HCT116 (cell line): ENCODE results near the gene COPS3. TPM values are rescaled to one million over a fixed set of nuclear protein-coding genes. Genes with fewer than 3 reads are reported as not detected.

Source experiments
- ATAC-seq: fragments of 200-7000 bp; cut with Tn5 transposase; 2 replicates; pipeline ENCODE4 v1.9.1; 2020; ENCODE audit warnings: mild to moderate bottlenecking, moderate library complexity
- BruUV-seq: library from RNA; stranded (reverse); fragments of 400-500 nt; replicated peaks from 2 replicates; lab custom pipeline; 2021; lab: Mats Ljungman, UMichigan
- CTCF ChIA-PET: fragments of 300-600 bp; sonication (Branson Sonifier 250); formaldehyde crosslinking; loops from one replicate; lab custom pipeline; 2021; ENCODE audit warnings: antibody characterized with exemption; lab: Charles Lee
- POLR2A ChIA-PET: fragments of 300-600, 350-600 bp; sonication (Branson Sonifier 250); formaldehyde crosslinking; loops from one replicate; lab custom pipeline; 2021; ENCODE audit warnings: antibody characterized with exemption; lab: Charles Lee
- RAD21 ChIA-PET, 2 experiments: fragments of 300-600 bp; sonication (Branson Sonifier 250); formaldehyde crosslinking; loops; one replicate each; lab custom pipeline; 2023; ENCODE audit warnings: low total read pairs in 2 of 2; ENCODE audit not compliant: uncharacterized antibody in 2 of 2, unreplicated experiment in 2 of 2, low non-redundant PET in 1 of 2; lab: Charles Lee
- DNase-seq: peaks from one replicate; pipeline ENCODE4 v3.0.0-alpha.2; 2010; ENCODE audit warnings: low read depth, low spot score
- H2AFZ ChIP-seq: fragments of 200-600 bp; shearing (Covaris generic), sonication (generic); 2 replicates; pipeline ENCODE4 v1.6.1; 2017; ENCODE audit warnings: low read depth, mixed run types, mixed read lengths, antibody characterized with exemption, low read length; ENCODE audit not compliant: poor library complexity, severe bottlenecking
- H3K27ac ChIP-seq: 2 replicates; pipeline ENCODE4 v1.5.1; 2012; ENCODE audit warnings: low read depth, low read length
- H3K27me3 ChIP-seq: fragments of 200-600 bp; sonication (generic); 2 replicates; pipeline ENCODE4 v1.6.1; 2016; ENCODE audit warnings: mixed run types, low read length, mixed read lengths; ENCODE audit not compliant: insufficient read depth
- H3K36me3 ChIP-seq, 2 experiments: fragments of 200-500 bp in 1 of 2; fragments of 200-600 bp in 1 of 2; sonication (Bioruptor generic) in 1 of 2; sonication (generic) in 1 of 2; 2 replicates each; pipeline versions ENCODE4 v1.5.1 to v1.6.1; 2014 to 2016; ENCODE audit warnings: low read length in 2 of 2, inconsistent platforms in 1 of 2, mixed read lengths in 1 of 2, mixed run types in 1 of 2; ENCODE audit not compliant: insufficient read depth in 2 of 2, control insufficient read depth in 1 of 2
- H3K4me1 ChIP-seq, 2 experiments: fragments of 200-600 bp in 1 of 2; sonication (generic) in 1 of 2; 2 replicates each; pipeline versions ENCODE4 v1.5.1 to v1.6.1; 2012 to 2017; ENCODE audit warnings: low read length in 2 of 2, inconsistent platforms in 1 of 2, mild to moderate bottlenecking in 1 of 2, mixed read lengths in 1 of 2, mixed run types in 1 of 2, moderate library complexity in 1 of 2; ENCODE audit not compliant: insufficient read depth in 2 of 2, control insufficient read depth in 1 of 2
- H3K4me2 ChIP-seq: fragments of 200-600 bp; sonication (generic); 2 replicates; pipeline ENCODE4 v1.6.1; 2017; ENCODE audit warnings: mixed run types, low read length, mixed read lengths
- H3K4me3 ChIP-seq, 2 experiments: fragments of 200-600 bp in 1 of 2; sonication (generic) in 1 of 2; replicated peaks in 1 of 2; 2 replicates each; pipeline ENCODE4 v1.5.1; 2011 to 2016; ENCODE audit warnings: low read length in 2 of 2, control low read depth in 1 of 2, low read depth in 1 of 2, mild to moderate bottlenecking in 1 of 2, mixed read lengths in 1 of 2, mixed run types in 1 of 2
- H3K79me2 ChIP-seq: fragments of 200-600 bp; sonication (generic); 2 replicates; pipeline ENCODE4 v1.6.1; 2017; ENCODE audit warnings: mild to moderate bottlenecking, mixed run types, low read length, moderate library complexity, mixed read lengths; ENCODE audit not compliant: insufficient read depth
- H3K9ac ChIP-seq: fragments of 200-600 bp; sonication (generic); 2 replicates; pipeline ENCODE4 v1.6.1; 2016; ENCODE audit warnings: low read length, mixed read lengths
- H3K9me2 ChIP-seq: fragments of 200-600 bp; sonication (generic), shearing (Covaris generic); 2 replicates; pipeline ENCODE4 v1.6.1; 2017; ENCODE audit warnings: mixed run types, mild to moderate bottlenecking, moderate library complexity; ENCODE audit not compliant: insufficient read depth
- H3K9me3 ChIP-seq, 2 experiments: fragments of 200-500 bp in 1 of 2; fragments of 200-600 bp in 1 of 2; sonication (Bioruptor generic) in 1 of 2; sonication (generic) in 1 of 2; 2 replicates each; pipeline ENCODE4 v1.6.1; 2014 to 2017; ENCODE audit warnings: low read length in 2 of 2, mixed read lengths in 2 of 2, inconsistent platforms in 1 of 2, low read depth in 1 of 2, mild to moderate bottlenecking in 1 of 2, mixed run types in 1 of 2, moderate library complexity in 1 of 2; ENCODE audit not compliant: control insufficient read depth in 1 of 2, insufficient read depth in 1 of 2
- H4K20me1 ChIP-seq: fragments of 200-600 bp; sonication (generic), shearing (Covaris generic); 2 replicates; pipeline ENCODE4 v1.6.1; 2017; ENCODE audit warnings: mixed run types, mild to moderate bottlenecking, moderate library complexity; ENCODE audit not compliant: insufficient read depth
- CBX3 ChIP-seq: IDR thresholded peaks from 2 replicates; pipeline ENCODE4 v1.6.1; 2012; ENCODE audit warnings: low read depth
- EGR1 ChIP-seq: IDR thresholded peaks from 2 replicates; pipeline ENCODE4 v1.6.1; 2012; ENCODE audit warnings: low read depth
- ELF1 ChIP-seq: IDR thresholded peaks from 2 replicates; pipeline ENCODE4 v1.6.1; 2012; ENCODE audit warnings: low read depth, borderline replicate concordance
- EZH2 ChIP-seq: fragments of 200-600 bp; sonication (generic); IDR thresholded peaks from 2 replicates; pipeline ENCODE4 v1.6.1; 2017; ENCODE audit warnings: antibody characterized with exemption, mixed run types
- FOSL1 ChIP-seq: IDR thresholded peaks from 2 replicates; pipeline ENCODE4 v1.6.1; 2012; ENCODE audit warnings: low read depth
- MAX ChIP-seq: IDR thresholded peaks from 2 replicates; pipeline ENCODE4 v1.6.1; 2012
- POLR2A ChIP-seq: IDR thresholded peaks from 2 replicates; pipeline ENCODE4 v1.7.0; 2011; ENCODE audit warnings: borderline replicate concordance; ENCODE audit not compliant: insufficient read depth, insufficient read length; ENCODE audit errors: extremely low read depth
- RAD21 ChIP-seq: IDR thresholded peaks from 2 replicates; pipeline ENCODE4 v1.6.1; 2012; ENCODE audit warnings: low read depth, mild to moderate bottlenecking
- SP1 ChIP-seq: IDR thresholded peaks from 2 replicates; pipeline ENCODE4 v1.6.1; 2012; ENCODE audit warnings: low read depth
- TCF7L2 ChIP-seq: IDR thresholded peaks from 2 replicates; pipeline ENCODE4 v1.7.0; 2011; ENCODE audit warnings: borderline replicate concordance, inconsistent platforms; ENCODE audit not compliant: insufficient read depth, insufficient read length; ENCODE audit errors: extremely low read depth
- ZBTB33 ChIP-seq: IDR thresholded peaks from 2 replicates; pipeline ENCODE4 v1.6.1; 2011; ENCODE audit warnings: mild to moderate bottlenecking, low read length, moderate library complexity; ENCODE audit not compliant: insufficient replicate concordance; ENCODE audit errors: extremely low read depth
- ZFX ChIP-seq: fragments of 450-650 bp; IDR thresholded peaks from 2 replicates; pipeline ENCODE4 v1.6.1; 2017
- ZNF274 ChIP-seq: fragments of 200-500 bp; sonication (Bioruptor generic); IDR thresholded peaks from 2 replicates; pipeline ENCODE4 v1.6.1; 2014; ENCODE audit warnings: mild to moderate bottlenecking, low read depth, low read length, inconsistent platforms
- intact Hi-C: fragments of 100-400 bp; cut with micrococcal nuclease; formaldehyde crosslinking; loops from 2 replicates; pipeline ENCODE4 v1.10.0; 2022
- total RNA-seq: library from RNA; stranded (reverse); gene quantifications from one replicate; pipeline ENCODE4 v1.2.1, GENCODE V29; 2021; ENCODE audit not compliant: unreplicated experiment

Gene COPS3
- total RNA-seq, 1 experiment from 2014 or later: 99.0 TPM

GRCh38 chr17:17275971-17276370 is 5.1 kb downstream of the COPS3 start:
- POLR2A ChIA-PET: no interaction called here
- CTCF ChIA-PET: no interaction called here
- RAD21 ChIA-PET: no interaction called here

More at GRCh38 chr17:17275971-17276370, 5.1 kb downstream of the COPS3 start:
- intact Hi-C loops: no loop called here
- no peak overlapping the region for H3K27ac ChIP-seq
- H3K36me3 ChIP-seq: peaks cover 6 to 9% of the 10 kb centered on the region in 2 experiments; a peak in 3 of 4 replicates
- peaks cover 9 to 10% of the 10 kb centered on the region in 2 experiments; a peak in 3 of 4 replicates for H3K4me1 ChIP-seq
- TF ChIP-seq ELF1 (no peak), TCF7L2 (no peak), CBX3 (no peak), EZH2 (no peak), ZNF274 (no peak), EGR1 (no peak), ZFX (no peak), POLR2A (no peak), FOSL1 (no peak), ZBTB33 (no peak), RAD21 (no peak), SP1 (no peak), MAX (no peak)
- H3K9me3 ChIP-seq: no peaks in the 10 kb centered on the region
- DNase-seq (no peak), ATAC-seq (no peak)
- H4K20me1 ChIP-seq: peaks cover 6% of the 10 kb centered on the region; the same call in 1 of the 2 replicates
- no peaks in the 10 kb centered on the region for H3K27me3 ChIP-seq
- H3K79me2 ChIP-seq: peaks cover 93% of the 10 kb centered on the region
- no peak overlapping the region for H3K9ac ChIP-seq
- no TSS peak for BruUV-seq
- no peak overlapping the region for H3K4me2 ChIP-seq
- no peaks in the 10 kb centered on the region for H3K9me2 ChIP-seq
- no peak overlapping the region for H2AFZ ChIP-seq
- no peak overlapping the region for H3K4me3 ChIP-seq
